PC-3 (cell line): ENCODE results near the gene KRTAP9-3. TPM values are rescaled to one million over a fixed set of nuclear protein-coding genes. Genes with fewer than 3 reads are reported as not detected.
"Not testable (repeated sequence)": the region's sequence is repeated elsewhere in the genome, so short reads cannot be mapped to it uniquely, and the experiment has no call there.

ENCODE experiments used
- ATAC-seq: fragments of 200-7000 bp; cut with Tn5 transposase; 2 replicates; pipeline ENCODE4 v1.9.1; 2020; ENCODE audit warnings: mild to moderate bottlenecking, moderate library complexity
- BruUV-seq: library from RNA; stranded (reverse); fragments of 400-500 nt; replicated peaks from 2 replicates; lab custom pipeline; 2021; lab: Mats Ljungman, UMichigan
- CTCF ChIA-PET: fragments of 300-600 bp; sonication (Branson Sonifier 250); formaldehyde crosslinking; loops from one replicate; lab custom pipeline; 2022; ENCODE audit warnings: antibody characterized with exemption; lab: Charles Lee
- POLR2A ChIA-PET: fragments of 300-600 bp; sonication (Branson Sonifier 250); formaldehyde crosslinking; loops from one replicate; lab custom pipeline; 2022; ENCODE audit warnings: antibody characterized with exemption; ENCODE audit not compliant: unreplicated experiment; lab: Charles Lee
- DNase-seq: peaks from one replicate; pipeline ENCODE4 v3.0.0-alpha.2; 2015
- H2AFZ ChIP-seq: fragments of 300-600 bp; sonication (generic); 2 replicates; pipeline ENCODE4 v1.6.0; 2016; ENCODE audit warnings: antibody characterized with exemption, low read length
- H3F3A ChIP-seq: fragments of 300-600 bp; sonication (generic); one replicate; pipeline ENCODE4 v1.6.0; 2017; ENCODE audit warnings: antibody characterized with exemption, low read length, control low read depth, mild to moderate bottlenecking; ENCODE audit not compliant: unreplicated experiment
- H3K27ac ChIP-seq: fragments of 300-600 bp; sonication (generic); 2 replicates; pipeline ENCODE4 v1.5.1; 2016; ENCODE audit warnings: mild to moderate bottlenecking, low read length
- H3K27me3 ChIP-seq: fragments of 300-600 bp; sonication (generic); 2 replicates; pipeline ENCODE4 v1.6.1; 2016; ENCODE audit warnings: low read length, mixed read lengths
- H3K36me3 ChIP-seq: fragments of 300-600 bp; sonication (generic); 2 replicates; pipeline ENCODE4 v1.6.1; 2016; ENCODE audit warnings: low read depth, mixed run types, low read length, mixed read lengths
- H3K4me1 ChIP-seq: fragments of 300-600 bp; sonication (generic); 2 replicates; pipeline ENCODE4 v1.5.1; 2016; ENCODE audit warnings: low read length; ENCODE audit not compliant: insufficient read depth
- H3K4me2 ChIP-seq: fragments of 300-600 bp; sonication (generic); 2 replicates; pipeline ENCODE4 v1.6.0; 2016; ENCODE audit warnings: low read length
- H3K4me3 ChIP-seq: fragments of 300-600 bp; sonication (generic); 2 replicates; pipeline ENCODE4 v1.5.1; 2016; ENCODE audit warnings: mild to moderate bottlenecking, low read length, mixed read lengths
- H3K79me2 ChIP-seq: fragments of 300-600 bp; sonication (generic); 2 replicates; pipeline ENCODE4 v1.6.1; 2017; ENCODE audit warnings: low read length, mixed read lengths
- H3K9ac ChIP-seq: fragments of 300-600 bp; sonication (generic); 2 replicates; pipeline ENCODE4 v1.6.0; 2016; ENCODE audit warnings: mild to moderate bottlenecking, low read length
- H3K9me2 ChIP-seq: fragments of 300-600 bp; sonication (generic); replicated peaks from 2 replicates; pipeline ENCODE4 v1.6.1; 2016; ENCODE audit warnings: mixed run types, low read length, mixed read lengths
- H3K9me3 ChIP-seq: fragments of 300-600 bp; sonication (generic); 2 replicates; pipeline ENCODE4 v1.6.1; 2016; ENCODE audit warnings: low read length, mixed read lengths
- H4K20me1 ChIP-seq: fragments of 300-600 bp; sonication (generic); 2 replicates; pipeline ENCODE4 v1.6.1; 2016; ENCODE audit warnings: low read length, mixed read lengths
- CTCF ChIP-seq: fragments of 300-600 bp; sonication (generic); conservative IDR thresholded peaks from 2 replicates; pipeline ENCODE4 v1.5.1; 2017; ENCODE audit warnings: antibody characterized with exemption, low read depth, mild to moderate bottlenecking, low read length
- EZH2 ChIP-seq: fragments of 300-600 bp; sonication (generic); IDR thresholded peaks from one replicate; pipeline ENCODE4 v1.6.1; 2017; ENCODE audit warnings: antibody characterized with exemption, mild to moderate bottlenecking, low read length; ENCODE audit not compliant: unreplicated experiment
- EZH2phosphoT487 ChIP-seq: fragments of 300-600 bp; sonication (generic); IDR thresholded peaks from 2 replicates; pipeline ENCODE4 v1.6.1; 2018; ENCODE audit warnings: mild to moderate bottlenecking, antibody characterized with exemption, low read length, borderline replicate concordance
- intact Hi-C: fragments of 100-400 bp; cut with micrococcal nuclease; formaldehyde crosslinking; loops from 2 replicates; pipeline ENCODE4 v1.9.0; 2023
- total RNA-seq: library from RNA; depleted of rRNA; stranded (reverse); fragments of >200 nt; gene quantifications from 2 replicates; pipeline ENCODE4 v1.2.3, GENCODE V29; 2014

KRTAP9-3 gene
- total RNA-seq, 1 experiment from 2014 or later: not detected

DNA sequence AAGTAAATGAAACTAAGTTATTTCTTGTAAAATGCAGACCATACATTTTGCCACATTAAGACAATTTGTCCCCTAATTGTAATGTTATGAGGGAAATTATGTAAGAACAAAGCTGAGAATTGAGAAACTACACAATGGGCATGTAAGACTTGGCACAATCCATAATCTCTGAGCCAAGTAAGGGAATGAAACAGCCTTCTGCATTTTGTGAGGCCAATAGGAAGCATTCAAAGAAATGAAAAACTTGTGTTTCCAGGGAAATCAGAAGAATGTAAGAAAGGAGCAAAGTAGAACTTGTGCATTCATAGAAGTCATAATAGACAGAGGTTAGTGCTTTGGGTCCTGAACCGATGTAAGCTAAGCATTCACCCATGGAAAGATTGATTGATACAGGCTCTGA, 19.0 kb downstream of the KRTAP9-3 start:
- Histone ChIP-seq H3K4me1 (no peaks in the 10 kb centered on the region), H2AFZ (no peak overlapping the region), H3K4me3 (no peak overlapping the region), H3K9me3 (no peaks in the 10 kb centered on the region), H3K4me2 (no peak overlapping the region), H3F3A (no peaks in the 10 kb centered on the region), H3K36me3 (no peaks in the 10 kb centered on the region), H3K27me3 (no peaks in the 10 kb centered on the region), H3K9me2 (no peaks in the 10 kb centered on the region), H4K20me1 (no peaks in the 10 kb centered on the region), H3K27ac (no peak overlapping the region), H3K79me2 (no peaks in the 10 kb centered on the region), H3K9ac (no peak overlapping the region)
- no TSS peak for BruUV-seq
- no peak for TF ChIP-seq EZH2
- no peak for TF ChIP-seq CTCF
- no peak for TF ChIP-seq EZH2phosphoT487
- ChIA-PET CTCF (no interaction called here), POLR2A (no interaction called here)
- intact Hi-C loops: no loop called here
- ATAC-seq: no peak
- DNase-seq: no peak

- Histone ChIP-seq H3K27me3 (no peaks in the 10 kb centered on the region), H3K9me2 (no peaks in the 10 kb centered on the region), H3K4me3 (no peak overlapping the region)
Observed at GRCh38 chr17:41254861-41255260, 22.6 kb downstream of the KRTAP9-3 start.

DNA sequence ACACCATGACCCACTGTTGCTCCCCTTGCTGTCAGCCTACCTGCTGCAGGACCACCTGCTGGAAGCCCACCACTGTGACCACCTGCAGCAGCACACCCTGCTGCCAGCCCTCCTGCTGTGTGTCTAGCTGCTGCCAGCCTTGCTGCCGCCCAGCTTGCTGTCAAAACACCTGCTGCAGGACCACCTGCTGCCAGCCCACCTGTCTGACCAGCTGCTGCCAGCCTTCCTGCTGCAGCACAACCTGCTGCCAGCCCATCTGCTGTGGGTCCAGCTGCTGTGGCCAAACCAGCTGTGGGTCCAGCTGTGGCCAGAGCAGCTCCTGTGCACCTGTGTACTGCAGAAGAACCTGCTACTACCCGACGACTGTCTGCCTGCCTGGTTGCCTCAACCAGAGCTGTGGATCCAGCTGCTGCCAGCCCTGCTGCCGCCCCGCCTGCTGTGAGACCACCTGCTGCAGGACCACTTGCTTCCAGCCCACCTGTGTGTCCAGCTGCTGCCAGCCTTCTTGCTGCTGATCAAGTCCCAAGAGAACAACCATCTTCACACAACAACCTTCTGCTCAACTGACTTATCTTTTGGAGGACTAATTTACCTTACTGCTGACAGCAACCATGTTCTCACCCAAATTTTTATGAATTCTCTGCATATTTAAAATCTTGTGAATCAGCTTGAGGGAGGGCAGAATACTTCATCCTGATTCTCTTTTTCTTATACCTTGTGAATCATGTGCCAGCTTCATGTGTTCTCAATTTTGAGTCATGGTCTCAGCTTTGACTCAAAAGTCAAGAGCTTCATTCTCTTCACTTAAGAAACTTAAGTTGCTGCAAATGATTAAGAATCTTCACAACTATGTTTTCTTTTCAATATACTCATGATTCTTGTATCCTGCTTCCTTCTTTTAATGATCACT, 23.4 kb downstream of the KRTAP9-3 start, which contains the start of gene KRTAP9-9:
Gene KRTAP9-9 (plus strand): TSS at position 4 of the 910 bp plus-strand sequence.
- H4K20me1 ChIP-seq, H3F3A ChIP-seq, H3K4me2 ChIP-seq, H3K4me1 ChIP-seq, H2AFZ ChIP-seq, H3K9ac ChIP-seq, CTCF ChIA-PET, DNase-seq, H3K9me3 ChIP-seq, H3K9me2 ChIP-seq, H3K27ac ChIP-seq, intact Hi-C loops, BruUV-seq, H3K27me3 ChIP-seq, H3K79me2 ChIP-seq, H3K36me3 ChIP-seq, H3K4me3 ChIP-seq, ATAC-seq, POLR2A ChIA-PET: not testable (repeated sequence)

More at GRCh38 chr17:41254861-41255260, 22.6 kb downstream of the KRTAP9-3 start:
- H3K27ac ChIP-seq: no peak overlapping the region
- no peaks in the 10 kb centered on the region for H3K79me2 ChIP-seq
- no peak overlapping the region for H3K9ac ChIP-seq
- no peak for DNase-seq
- no peaks in the 10 kb centered on the region for H3F3A ChIP-seq
- no peaks in the 10 kb centered on the region for H3K9me3 ChIP-seq
- no peak for ATAC-seq
- POLR2A ChIA-PET: no interaction called here
- no peak overlapping the region for H2AFZ ChIP-seq
- no TSS peak for BruUV-seq
- intact Hi-C loops: no loop called here
- no peaks in the 10 kb centered on the region for H4K20me1 ChIP-seq
- CTCF ChIA-PET: no interaction called here
- H3K36me3 ChIP-seq: no peaks in the 10 kb centered on the region
- no peak overlapping the region for H3K4me2 ChIP-seq
- TF ChIP-seq EZH2 (no peak), EZH2phosphoT487 (no peak), CTCF (no peak)
- no peaks in the 10 kb centered on the region for H3K4me1 ChIP-seq
